ENCODE results near the gene RPL29. TPM values are rescaled to one million over a fixed set of nuclear protein-coding genes. Genes with fewer than 3 reads are reported as not detected.
A peak's percentile ranks its signal among the peaks of the same experiment; 100 is the strongest.

RPL29 gene
- polyA plus RNA-seq, 3 donors = 1,559 to 1,800 (median 1,682) TPM

GRCh38 chr3:51974277-51974962 lies 21.3 kb downstream of the RPL29 start:
- no peak for DNase-seq (ENCODE audit: extremely low read depth in 1 of 11, low read depth in 9 of 11, low spot score in 4 of 11)

- no peak for DNase-seq (ENCODE audit: extremely low read depth in 1 of 11, low read depth in 9 of 11, low spot score in 4 of 11)
These were observed 24.3 kb downstream of the RPL29 start for GRCh38 chr3:51971350-51971749.

- DNase-seq (ENCODE audit: extremely low read depth in 1 of 11, low read depth in 9 of 11, low spot score in 4 of 11) = no peak
These were observed 24.9 kb downstream of the RPL29 start for GRCh38 chr3:51970606-51971300.

- DNase-seq (ENCODE audit: extremely low read depth in 1 of 11, low read depth in 9 of 11, low spot score in 4 of 11) = no peak
These were observed 25.9 kb downstream of the RPL29 start for GRCh38 chr3:51969841-51970240.

- DNase-seq (ENCODE audit: extremely low read depth in 1 of 11, low read depth in 9 of 11, low spot score in 4 of 11) = no peak
These were observed 26.6 kb downstream of the RPL29 start for GRCh38 chr3:51968883-51969678.

GRCh38 chr3:51968170-51968775 lies 27.4 kb downstream of the RPL29 start:
- peak in 3 of 11 donors; percentile 47 to 57 (median 55) for DNase-seq (ENCODE audit: extremely low read depth in 1 of 11, low read depth in 9 of 11, low spot score in 4 of 11)

- DNase-seq (ENCODE audit: extremely low read depth in 1 of 11, low read depth in 9 of 11, low spot score in 4 of 11) = peak in 5 of 11 donors; percentile 28 to 59 (median 43)
These were observed 28.1 kb downstream of the RPL29 start, which contains the start of gene PCBP4 for GRCh38 chr3:51967384-51968169. TSS of gene PCBP4 (minus strand) at chr3:51967454. CDS start at chr3:51961240, 6,214 bp downstream.

- DNase-seq (ENCODE audit: extremely low read depth in 1 of 11, low read depth in 9 of 11, low spot score in 4 of 11) = no peak
These were observed 28.7 kb downstream of the RPL29 start for GRCh38 chr3:51966922-51967383.

GRCh38 chr3:51966486-51966885 lies 29.2 kb downstream of the RPL29 start:
- DNase-seq (ENCODE audit: extremely low read depth in 1 of 11, low read depth in 9 of 11, low spot score in 4 of 11) = no peak

GRCh38 chr3:51966016-51966415 lies 29.7 kb downstream of the RPL29 start:
- no peak for DNase-seq (ENCODE audit: extremely low read depth in 1 of 11, low read depth in 9 of 11, low spot score in 4 of 11)

- no peak for DNase-seq (ENCODE audit: extremely low read depth in 1 of 11, low read depth in 9 of 11, low spot score in 4 of 11)
These were observed 31.2 kb downstream of the RPL29 start for GRCh38 chr3:51964521-51964920.

- peak in 4 of 11 donors; percentile 55 to 72 (median 64) for DNase-seq (ENCODE audit: extremely low read depth in 1 of 11, low read depth in 9 of 11, low spot score in 4 of 11)
These were observed 31.7 kb downstream of the RPL29 start for GRCh38 chr3:51963951-51964451.

- no peak for DNase-seq (ENCODE audit: extremely low read depth in 1 of 11, low read depth in 9 of 11, low spot score in 4 of 11)
These were observed 32.7 kb downstream of the RPL29 start for GRCh38 chr3:51962854-51963530.

GRCh38 chr3:51961602-51962569 lies 33.8 kb downstream of the RPL29 start:
- DNase-seq (ENCODE audit: extremely low read depth in 1 of 11, low read depth in 9 of 11, low spot score in 4 of 11) = no peak

- no peak for DNase-seq (ENCODE audit: extremely low read depth in 1 of 11, low read depth in 9 of 11, low spot score in 4 of 11)
These were observed 34.7 kb downstream of the RPL29 start for GRCh38 chr3:51961011-51961410.

GRCh38 chr3:51960386-51960785 lies 35.3 kb downstream of the RPL29 start:
- no peak for DNase-seq (ENCODE audit: extremely low read depth in 1 of 11, low read depth in 9 of 11, low spot score in 4 of 11)

- DNase-seq (ENCODE audit: extremely low read depth in 1 of 11, low read depth in 9 of 11, low spot score in 4 of 11) = no peak
These were observed 36.0 kb downstream of the RPL29 start for GRCh38 chr3:51959651-51960050.

Data from renal cortex interstitium (tissue), 11 donors.